HepG2 (cell line): Measurements from ENCODE around the gene PCYT2. TPM values are rescaled to one million over a fixed set of nuclear protein-coding genes. Genes with fewer than 3 reads are reported as not detected.

ENCODE experiments used
- GTF3A ChIP-seq: sonication (generic); formaldehyde crosslinking; conservative IDR thresholded peaks from 2 replicates; pipeline ENCODE4 v1.4.0; 2020; ENCODE audit warnings: mild to moderate bottlenecking, missing genetic modification reagents
- KAT2B ChIP-seq: fragments of 150-350 bp; IDR thresholded peaks from 2 replicates; pipeline ENCODE4 v1.6.1; 2014; ENCODE audit warnings: low read depth, low read length, borderline replicate concordance
- NR1H2 ChIP-seq: sonication (generic); formaldehyde crosslinking; IDR thresholded peaks from 2 replicates; pipeline ENCODE4 v1.8.1; 2022; ENCODE audit warnings: low read depth, missing genetic modification reagents, borderline replicate concordance
- POLR2G ChIP-seq: fragments of 200-400 bp; formaldehyde crosslinking; IDR thresholded peaks from 2 replicates; pipeline ENCODE4 v1.6.1; 2018; ENCODE audit warnings: mild to moderate bottlenecking, low read depth, low read length, moderate library complexity
- SUZ12 ChIP-seq: fragments of 150-350 bp; IDR thresholded peaks from 2 replicates; pipeline ENCODE4 v1.6.1; 2014; ENCODE audit warnings: low read depth, low read length
- TCF7L2 ChIP-seq: IDR thresholded peaks from 2 replicates; pipeline ENCODE4 v1.6.1; 2011; ENCODE audit warnings: mild to moderate bottlenecking, low read depth, low read length, moderate library complexity
- YY1 ChIP-seq: IDR thresholded peaks from 2 replicates; pipeline ENCODE4 v1.6.1; 2011; ENCODE audit warnings: low read length, low read depth, moderate library complexity, mild to moderate bottlenecking; ENCODE audit not compliant: insufficient read depth, insufficient replicate concordance
- ZBTB7B ChIP-seq: sonication (generic); formaldehyde crosslinking; IDR thresholded peaks from 2 replicates; pipeline ENCODE4 v1.4.0; 2020; ENCODE audit warnings: missing genetic modification reagents
- ZNF292 ChIP-seq: sonication (generic); formaldehyde crosslinking; IDR thresholded peaks from 2 replicates; pipeline ENCODE4 v1.8.1; 2022; ENCODE audit warnings: mild to moderate bottlenecking, low read depth, missing genetic modification reagents, borderline replicate concordance
- ZNF567 ChIP-seq: sonication (generic); formaldehyde crosslinking; IDR thresholded peaks from 2 replicates; pipeline ENCODE4 v1.8.1; 2023; ENCODE audit warnings: mild to moderate bottlenecking, missing genetic modification reagents, borderline replicate concordance
- ZNF616 ChIP-seq: sonication (generic); formaldehyde crosslinking; IDR thresholded peaks from 2 replicates; pipeline ENCODE4 v1.5.0; 2020; ENCODE audit warnings: low read depth, mild to moderate bottlenecking, missing genetic modification reagents
- ZNF674 ChIP-seq: sonication (generic); formaldehyde crosslinking; IDR thresholded peaks from 2 replicates; pipeline ENCODE4 v1.5.0; 2020; ENCODE audit warnings: low read depth, mild to moderate bottlenecking, missing genetic modification reagents
- ZNF761 ChIP-seq: sonication (generic); formaldehyde crosslinking; conservative IDR thresholded peaks from 2 replicates; pipeline ENCODE4 v1.4.0; 2020; ENCODE audit warnings: mild to moderate bottlenecking, missing genetic modification reagents
- ZNF878 ChIP-seq: sonication (generic); formaldehyde crosslinking; IDR thresholded peaks from 2 replicates; pipeline ENCODE4 v1.8.1; 2023; ENCODE audit warnings: mild to moderate bottlenecking, missing genetic modification reagents, moderate library complexity
- polyA plus RNA-seq, 8 experiments: library from polyadenylated mRNA; depleted of rRNA in 3 of 8; stranded (reverse) in 7 of 8; unstranded in 1 of 8; fragments of >200 nt; fragmentation: Illumina TruSeq in 4 of 8; extraction: Trizol in 4 of 8; gene quantifications; 2 replicates each; pipeline versions ENCODE4 v1.2.1 to v1.2.3, GENCODE V29; 2011 to 2016; ENCODE audit warnings: low read depth in 4 of 8, missing spikeins in 1 of 8, mixed read lengths in 1 of 8; ENCODE audit not compliant: insufficient read depth in 1 of 8
- total RNA-seq, 5 experiments: library from RNA; depleted of rRNA; stranded (reverse); fragments of >200 nt; fragmentation: Illumina TruSeq; extraction: Trizol; gene quantifications; 2 replicates each; pipeline ENCODE4 v1.2.3, GENCODE V29; 2016; ENCODE audit warnings: low read depth in 1 of 5
- TF ChIP-seq, protein P1 (sequence below): sonication (generic); formaldehyde crosslinking; IDR thresholded peaks from 2 replicates; pipeline ENCODE4 v1.4.0; 2020; ENCODE audit warnings: missing genetic modification reagents, borderline replicate concordance
- TF ChIP-seq, protein P2 (sequence below): sonication (generic); formaldehyde crosslinking; IDR thresholded peaks from 2 replicates; pipeline ENCODE4 v1.4.0; 2020; ENCODE audit warnings: missing genetic modification reagents
- TF ChIP-seq, protein P3 (sequence below): sonication (generic); formaldehyde crosslinking; IDR thresholded peaks from 2 replicates; pipeline ENCODE4 v1.8.0; 2022; ENCODE audit warnings: mild to moderate bottlenecking, missing genetic modification reagents
- TF ChIP-seq, protein P4 (sequence below): sonication (generic); formaldehyde crosslinking; IDR thresholded peaks from 2 replicates; pipeline ENCODE4 v1.8.0; 2022; ENCODE audit warnings: missing genetic modification reagents, mild to moderate bottlenecking, inconsistent platforms, borderline replicate concordance

PCYT2 gene
- total and polyA plus RNA-seq, 2 of the 13 experiments (the other 11 are each of a cell fraction or from before 2014, with no cell fraction given) = 147 to 297 TPM

DNA sequence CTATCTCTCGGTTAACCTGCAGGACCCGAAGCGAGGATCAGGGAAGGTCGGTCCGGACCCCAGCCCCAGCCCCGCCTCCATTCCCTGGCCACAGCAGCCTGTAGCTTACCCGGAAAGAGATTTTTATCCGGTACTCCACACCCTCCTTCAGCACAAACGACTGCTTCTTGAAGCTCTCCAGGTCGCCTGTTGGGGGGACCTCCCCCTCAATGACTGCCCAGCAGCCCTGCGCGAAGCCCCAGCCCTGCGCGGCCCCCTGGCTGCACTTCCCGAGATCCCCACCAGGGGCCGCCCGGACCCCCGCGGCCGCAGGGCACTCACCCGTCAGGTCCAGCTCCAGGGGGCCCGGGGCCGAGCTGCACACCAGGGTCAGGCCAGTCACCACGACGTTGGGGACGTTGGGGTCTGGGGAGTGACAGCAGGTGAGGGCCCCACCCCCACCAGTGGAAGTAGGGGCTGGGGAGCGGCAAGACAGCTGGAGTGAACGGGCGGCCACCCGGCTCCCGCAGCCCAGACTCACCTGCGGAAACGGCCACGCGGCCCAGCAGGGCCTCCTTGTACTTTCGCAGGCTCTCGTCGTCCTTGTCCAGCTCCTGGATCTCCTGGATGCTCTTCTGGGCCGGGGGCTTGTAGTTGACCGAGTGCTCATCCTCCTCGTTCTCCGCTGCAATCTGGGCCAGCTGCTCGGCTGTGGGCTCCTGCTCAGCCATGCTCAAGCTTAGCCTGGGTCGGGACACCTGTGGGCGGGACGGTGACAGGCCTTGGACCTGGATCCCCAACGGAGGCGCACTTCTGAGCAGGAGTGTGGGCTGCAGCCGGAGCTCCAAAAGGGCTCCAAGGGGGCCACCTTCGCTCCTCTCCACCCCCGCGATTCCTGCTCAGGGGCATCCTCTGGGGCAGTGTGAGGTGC is 41.7 kb downstream of the PCYT2 start (continued):
- TF ChIP-seq NR1H2 (CRISPR knock-in tag) (0 out of 2 replicates have a peak, but pooled peaks have one; percentile 12), TCF7L2 (no peak), POLR2G (peak; percentile 43), ZNF674 (CRISPR knock-in tag) (no peak), YY1 (no peak), KAT2B (no peak), ZNF292 (CRISPR knock-in tag) (no peak), ZNF616 (CRISPR knock-in tag) (peak; percentile 3; the same call in 1 of the 2 replicates), ZBTB7B (CRISPR knock-in tag) (peak; percentile 99), ZNF761 (CRISPR knock-in tag) (no peak), GTF3A (CRISPR knock-in tag) (0 out of 2 replicates have a peak, but pooled peaks have one; percentile 26), ZNF878 (CRISPR knock-in tag) (0 out of 2 replicates have a peak, but pooled peaks have one; percentile 51), ZNF567 (peak; percentile 83; the same call in 1 of the 2 replicates), SUZ12 (no peak)
- TF ChIP-seq, protein P1, sequence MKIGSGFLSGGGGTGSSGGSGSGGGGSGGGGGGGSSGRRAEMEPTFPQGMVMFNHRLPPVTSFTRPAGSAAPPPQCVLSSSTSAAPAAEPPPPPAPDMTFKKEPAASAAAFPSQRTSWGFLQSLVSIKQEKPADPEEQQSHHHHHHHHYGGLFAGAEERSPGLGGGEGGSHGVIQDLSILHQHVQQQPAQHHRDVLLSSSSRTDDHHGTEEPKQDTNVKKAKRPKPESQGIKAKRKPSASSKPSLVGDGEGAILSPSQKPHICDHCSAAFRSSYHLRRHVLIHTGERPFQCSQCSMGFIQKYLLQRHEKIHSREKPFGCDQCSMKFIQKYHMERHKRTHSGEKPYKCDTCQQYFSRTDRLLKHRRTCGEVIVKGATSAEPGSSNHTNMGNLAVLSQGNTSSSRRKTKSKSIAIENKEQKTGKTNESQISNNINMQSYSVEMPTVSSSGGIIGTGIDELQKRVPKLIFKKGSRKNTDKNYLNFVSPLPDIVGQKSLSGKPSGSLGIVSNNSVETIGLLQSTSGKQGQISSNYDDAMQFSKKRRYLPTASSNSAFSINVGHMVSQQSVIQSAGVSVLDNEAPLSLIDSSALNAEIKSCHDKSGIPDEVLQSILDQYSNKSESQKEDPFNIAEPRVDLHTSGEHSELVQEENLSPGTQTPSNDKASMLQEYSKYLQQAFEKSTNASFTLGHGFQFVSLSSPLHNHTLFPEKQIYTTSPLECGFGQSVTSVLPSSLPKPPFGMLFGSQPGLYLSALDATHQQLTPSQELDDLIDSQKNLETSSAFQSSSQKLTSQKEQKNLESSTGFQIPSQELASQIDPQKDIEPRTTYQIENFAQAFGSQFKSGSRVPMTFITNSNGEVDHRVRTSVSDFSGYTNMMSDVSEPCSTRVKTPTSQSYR (CRISPR knock-in tag) = peak; percentile 36; the same call in 1 of the 2 replicates
- TF ChIP-seq, protein P2, sequence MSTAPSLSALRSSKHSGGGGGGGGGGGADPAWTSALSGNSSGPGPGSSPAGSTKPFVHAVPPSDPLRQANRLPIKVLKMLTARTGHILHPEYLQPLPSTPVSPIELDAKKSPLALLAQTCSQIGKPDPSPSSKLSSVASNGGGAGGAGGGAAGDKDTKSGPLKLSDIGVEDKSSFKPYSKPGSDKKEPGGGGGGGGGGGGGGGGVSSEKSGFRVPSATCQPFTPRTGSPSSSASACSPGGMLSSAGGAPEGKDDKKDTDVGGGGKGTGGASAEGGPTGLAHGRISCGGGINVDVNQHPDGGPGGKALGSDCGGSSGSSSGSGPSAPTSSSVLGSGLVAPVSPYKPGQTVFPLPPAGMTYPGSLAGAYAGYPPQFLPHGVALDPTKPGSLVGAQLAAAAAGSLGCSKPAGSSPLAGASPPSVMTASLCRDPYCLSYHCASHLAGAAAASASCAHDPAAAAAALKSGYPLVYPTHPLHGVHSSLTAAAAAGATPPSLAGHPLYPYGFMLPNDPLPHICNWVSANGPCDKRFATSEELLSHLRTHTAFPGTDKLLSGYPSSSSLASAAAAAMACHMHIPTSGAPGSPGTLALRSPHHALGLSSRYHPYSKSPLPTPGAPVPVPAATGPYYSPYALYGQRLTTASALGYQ (CRISPR knock-in tag) = peak; percentile 61; the same call in 1 of the 2 replicates
- TF ChIP-seq, protein P3, sequence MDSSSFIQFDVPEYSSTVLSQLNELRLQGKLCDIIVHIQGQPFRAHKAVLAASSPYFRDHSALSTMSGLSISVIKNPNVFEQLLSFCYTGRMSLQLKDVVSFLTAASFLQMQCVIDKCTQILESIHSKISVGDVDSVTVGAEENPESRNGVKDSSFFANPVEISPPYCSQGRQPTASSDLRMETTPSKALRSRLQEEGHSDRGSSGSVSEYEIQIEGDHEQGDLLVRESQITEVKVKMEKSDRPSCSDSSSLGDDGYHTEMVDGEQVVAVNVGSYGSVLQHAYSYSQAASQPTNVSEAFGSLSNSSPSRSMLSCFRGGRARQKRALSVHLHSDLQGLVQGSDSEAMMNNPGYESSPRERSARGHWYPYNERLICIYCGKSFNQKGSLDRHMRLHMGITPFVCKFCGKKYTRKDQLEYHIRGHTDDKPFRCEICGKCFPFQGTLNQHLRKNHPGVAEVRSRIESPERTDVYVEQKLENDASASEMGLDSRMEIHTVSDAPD (CRISPR knock-in tag) = 0 out of 2 replicates have a peak, but pooled peaks have one; percentile 66
- TF ChIP-seq, protein P4, sequence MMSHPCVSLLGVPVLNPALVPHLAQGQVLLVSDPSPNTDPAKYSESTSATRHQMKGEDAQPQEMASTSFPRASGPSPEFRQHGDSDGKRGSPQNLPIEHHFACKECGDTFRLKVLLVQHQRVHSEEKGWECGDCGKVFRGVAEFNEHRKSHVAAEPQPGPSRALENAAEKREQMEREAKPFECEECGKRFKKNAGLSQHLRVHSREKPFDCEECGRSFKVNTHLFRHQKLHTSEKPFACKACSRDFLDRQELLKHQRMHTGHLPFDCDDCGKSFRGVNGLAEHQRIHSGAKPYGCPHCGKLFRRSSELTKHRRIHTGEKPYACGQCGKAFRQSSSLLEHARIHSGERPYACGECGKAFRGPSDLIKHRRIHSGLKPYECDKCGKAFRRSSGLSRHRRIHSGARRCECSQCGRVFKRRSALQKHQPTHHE (CRISPR knock-in tag) = 0 out of 2 replicates have a peak, but pooled peaks have one; percentile 37
